ENCODE measurements around the gene ARNT2.

Gene ARNT2

GRCh38 chr15:80565398-80565797, 161.2 kb downstream of the ARNT2 start:
- Histone ChIP-seq H3K36me3 (ENCODE audit: control insufficient read depth in 2 of 2, insufficient read depth in 2 of 2, low read length in 2 of 2) (peaks cover 6 to 9% of the 10 kb centered on the region in 2 donors), H3K9me3 (ENCODE audit: control insufficient read depth in 2 of 2, low read length in 2 of 2) (no peaks in the 10 kb centered on the region), H3K4me1 (ENCODE audit: control insufficient read depth, insufficient read depth, low read length) (no peaks in the 10 kb centered on the region), H3K9ac (ENCODE audit: low read length in 2 of 2) (no peak overlapping the region), H3K4me3 (ENCODE audit: low read length in 2 of 2) (no peak overlapping the region), H3K27me3 (ENCODE audit: control insufficient read depth in 1 of 2, insufficient read depth in 2 of 2, low read length in 2 of 2) (no peaks in the 10 kb centered on the region), H3K27ac (ENCODE audit: low read length) (no peak overlapping the region)

- H3K27ac ChIP-seq (ENCODE audit: low read length): no peak overlapping the region
- H3K4me3 ChIP-seq (ENCODE audit: low read length in 2 of 2): no peak overlapping the region
- H3K4me1 ChIP-seq (ENCODE audit: control insufficient read depth, insufficient read depth, low read length): no peaks in the 10 kb centered on the region
- H3K9me3 ChIP-seq (ENCODE audit: control insufficient read depth in 2 of 2, low read length in 2 of 2): no peaks in the 10 kb centered on the region
- no peaks in the 10 kb centered on the region for H3K27me3 ChIP-seq (ENCODE audit: control insufficient read depth in 1 of 2, insufficient read depth in 2 of 2, low read length in 2 of 2)
- H3K36me3 ChIP-seq (ENCODE audit: control insufficient read depth in 2 of 2, insufficient read depth in 2 of 2, low read length in 2 of 2): peaks cover 6 to 9% of the 10 kb centered on the region in 2 donors
- no peak overlapping the region for H3K9ac ChIP-seq (ENCODE audit: low read length in 2 of 2)
Observed at GRCh38 chr15:80565988-80566387, 161.8 kb downstream of the ARNT2 start.

GRCh38 chr15:80567721-80568157, 163.6 kb downstream of the ARNT2 start:
- H3K4me3 ChIP-seq (ENCODE audit: low read length in 2 of 2): no peak overlapping the region
- H3K27me3 ChIP-seq (ENCODE audit: control insufficient read depth in 1 of 2, insufficient read depth in 2 of 2, low read length in 2 of 2): no peaks in the 10 kb centered on the region
- peak overlapping the region in 1 of 2 donors; percentile 29 for H3K9ac ChIP-seq (ENCODE audit: low read length in 2 of 2)
- H3K36me3 ChIP-seq (ENCODE audit: control insufficient read depth in 2 of 2, insufficient read depth in 2 of 2, low read length in 2 of 2): peaks cover 4 to 9% of the 10 kb centered on the region in 2 donors
- no peaks in the 10 kb centered on the region for H3K9me3 ChIP-seq (ENCODE audit: control insufficient read depth in 2 of 2, low read length in 2 of 2)
- H3K27ac ChIP-seq (ENCODE audit: low read length): no peak overlapping the region
- H3K4me1 ChIP-seq (ENCODE audit: control insufficient read depth, insufficient read depth, low read length): no peaks in the 10 kb centered on the region

- H3K27me3 ChIP-seq (ENCODE audit: control insufficient read depth in 1 of 2, insufficient read depth in 2 of 2, low read length in 2 of 2): no peaks in the 10 kb centered on the region
- H3K9ac ChIP-seq (ENCODE audit: low read length in 2 of 2): no peak overlapping the region
- no peaks in the 10 kb centered on the region for H3K4me1 ChIP-seq (ENCODE audit: control insufficient read depth, insufficient read depth, low read length)
- no peaks in the 10 kb centered on the region for H3K9me3 ChIP-seq (ENCODE audit: control insufficient read depth in 2 of 2, low read length in 2 of 2)
- H3K36me3 ChIP-seq (ENCODE audit: control insufficient read depth in 2 of 2, insufficient read depth in 2 of 2, low read length in 2 of 2): peaks cover 4 to 7% of the 10 kb centered on the region in 2 donors
- H3K4me3 ChIP-seq (ENCODE audit: low read length in 2 of 2): no peak overlapping the region
- no peak overlapping the region for H3K27ac ChIP-seq (ENCODE audit: low read length)
Observed at GRCh38 chr15:80568298-80568697, 164.1 kb downstream of the ARNT2 start.

- H3K9ac ChIP-seq (ENCODE audit: low read length in 2 of 2): no peak overlapping the region
- no peak overlapping the region for H3K4me3 ChIP-seq (ENCODE audit: low read length in 2 of 2)
- no peaks in the 10 kb centered on the region for H3K27me3 ChIP-seq (ENCODE audit: control insufficient read depth in 1 of 2, insufficient read depth in 2 of 2, low read length in 2 of 2)
- H3K36me3 ChIP-seq (ENCODE audit: control insufficient read depth in 2 of 2, insufficient read depth in 2 of 2, low read length in 2 of 2): peaks cover 0 to 2% of the 10 kb centered on the region in 2 donors
- H3K9me3 ChIP-seq (ENCODE audit: control insufficient read depth in 2 of 2, low read length in 2 of 2): no peaks in the 10 kb centered on the region
- no peaks in the 10 kb centered on the region for H3K4me1 ChIP-seq (ENCODE audit: control insufficient read depth, insufficient read depth, low read length)
- no peak overlapping the region for H3K27ac ChIP-seq (ENCODE audit: low read length)
Observed at GRCh38 chr15:80568876-80569605, 164.9 kb downstream of the ARNT2 start.

GRCh38 chr15:80569656-80570055, 165.5 kb downstream of the ARNT2 start:
- Histone ChIP-seq H3K36me3 (ENCODE audit: control insufficient read depth in 2 of 2, insufficient read depth in 2 of 2, low read length in 2 of 2) (peaks cover 0 to 6% of the 10 kb centered on the region in 2 donors), H3K27ac (ENCODE audit: low read length) (no peak overlapping the region), H3K9me3 (ENCODE audit: control insufficient read depth in 2 of 2, low read length in 2 of 2) (no peaks in the 10 kb centered on the region), H3K9ac (ENCODE audit: low read length in 2 of 2) (no peak overlapping the region), H3K4me3 (ENCODE audit: low read length in 2 of 2) (no peak overlapping the region), H3K27me3 (ENCODE audit: control insufficient read depth in 1 of 2, insufficient read depth in 2 of 2, low read length in 2 of 2) (no peaks in the 10 kb centered on the region), H3K4me1 (ENCODE audit: control insufficient read depth, insufficient read depth, low read length) (no peaks in the 10 kb centered on the region)

GRCh38 chr15:80570553-80570952, 166.4 kb downstream of the ARNT2 start:
- Histone ChIP-seq H3K4me3 (ENCODE audit: low read length in 2 of 2) (no peak overlapping the region), H3K9ac (ENCODE audit: low read length in 2 of 2) (no peak overlapping the region), H3K4me1 (ENCODE audit: control insufficient read depth, insufficient read depth, low read length) (no peaks in the 10 kb centered on the region), H3K27me3 (ENCODE audit: control insufficient read depth in 1 of 2, insufficient read depth in 2 of 2, low read length in 2 of 2) (no peaks in the 10 kb centered on the region), H3K9me3 (ENCODE audit: control insufficient read depth in 2 of 2, low read length in 2 of 2) (no peaks in the 10 kb centered on the region), H3K36me3 (ENCODE audit: control insufficient read depth in 2 of 2, insufficient read depth in 2 of 2, low read length in 2 of 2) (peaks cover 0 to 11% of the 10 kb centered on the region in 2 donors), H3K27ac (ENCODE audit: low read length) (no peak overlapping the region)

GRCh38 chr15:80572337-80572736, 168.2 kb downstream of the ARNT2 start:
- Histone ChIP-seq H3K9ac (ENCODE audit: low read length in 2 of 2) (no peak overlapping the region), H3K4me3 (ENCODE audit: low read length in 2 of 2) (no peak overlapping the region), H3K36me3 (ENCODE audit: control insufficient read depth in 2 of 2, insufficient read depth in 2 of 2, low read length in 2 of 2) (peaks cover 0 to 16% of the 10 kb centered on the region in 2 donors), H3K4me1 (ENCODE audit: control insufficient read depth, insufficient read depth, low read length) (no peaks in the 10 kb centered on the region), H3K9me3 (ENCODE audit: control insufficient read depth in 2 of 2, low read length in 2 of 2) (no peaks in the 10 kb centered on the region), H3K27me3 (ENCODE audit: control insufficient read depth in 1 of 2, insufficient read depth in 2 of 2, low read length in 2 of 2) (no peaks in the 10 kb centered on the region), H3K27ac (ENCODE audit: low read length) (no peak overlapping the region)

GRCh38 chr15:80573606-80574005, 169.4 kb downstream of the ARNT2 start:
- Histone ChIP-seq H3K9ac (ENCODE audit: low read length in 2 of 2) (no peak overlapping the region), H3K4me1 (ENCODE audit: control insufficient read depth, insufficient read depth, low read length) (no peaks in the 10 kb centered on the region), H3K36me3 (ENCODE audit: control insufficient read depth in 2 of 2, insufficient read depth in 2 of 2, low read length in 2 of 2) (peaks cover 3 to 19% of the 10 kb centered on the region in 2 donors), H3K27ac (ENCODE audit: low read length) (no peak overlapping the region), H3K27me3 (ENCODE audit: control insufficient read depth in 1 of 2, insufficient read depth in 2 of 2, low read length in 2 of 2) (no peaks in the 10 kb centered on the region), H3K4me3 (ENCODE audit: low read length in 2 of 2) (no peak overlapping the region), H3K9me3 (ENCODE audit: control insufficient read depth in 2 of 2, low read length in 2 of 2) (no peaks in the 10 kb centered on the region)

- Histone ChIP-seq H3K27ac (ENCODE audit: low read length) (no peak overlapping the region), H3K4me1 (ENCODE audit: control insufficient read depth, insufficient read depth, low read length) (no peaks in the 10 kb centered on the region), H3K36me3 (ENCODE audit: control insufficient read depth in 2 of 2, insufficient read depth in 2 of 2, low read length in 2 of 2) (peaks cover 3 to 19% of the 10 kb centered on the region in 2 donors), H3K4me3 (ENCODE audit: low read length in 2 of 2) (no peak overlapping the region), H3K9ac (ENCODE audit: low read length in 2 of 2) (no peak overlapping the region), H3K9me3 (ENCODE audit: control insufficient read depth in 2 of 2, low read length in 2 of 2) (no peaks in the 10 kb centered on the region), H3K27me3 (ENCODE audit: control insufficient read depth in 1 of 2, insufficient read depth in 2 of 2, low read length in 2 of 2) (no peaks in the 10 kb centered on the region)
Observed at GRCh38 chr15:80574590-80574989, 170.4 kb downstream of the ARNT2 start.

- no peaks in the 10 kb centered on the region for H3K4me1 ChIP-seq (ENCODE audit: control insufficient read depth, insufficient read depth, low read length)
- no peaks in the 10 kb centered on the region for H3K27me3 ChIP-seq (ENCODE audit: control insufficient read depth in 1 of 2, insufficient read depth in 2 of 2, low read length in 2 of 2)
- no peak overlapping the region for H3K4me3 ChIP-seq (ENCODE audit: low read length in 2 of 2)
- H3K9ac ChIP-seq (ENCODE audit: low read length in 2 of 2): no peak overlapping the region
- no peak overlapping the region for H3K27ac ChIP-seq (ENCODE audit: low read length)
- H3K36me3 ChIP-seq (ENCODE audit: control insufficient read depth in 2 of 2, insufficient read depth in 2 of 2, low read length in 2 of 2): peaks cover 3 to 19% of the 10 kb centered on the region in 2 donors
- H3K9me3 ChIP-seq (ENCODE audit: control insufficient read depth in 2 of 2, low read length in 2 of 2): no peaks in the 10 kb centered on the region
Observed at GRCh38 chr15:80576519-80577090, 172.4 kb downstream of the ARNT2 start.
